Osteocyte (in vitro differentiated cells): ENCODE data around the gene POLR2L. TPM values are rescaled to one million over a fixed set of nuclear protein-coding genes. Genes with fewer than 3 reads are reported as not detected.
A peak's percentile ranks its signal among the peaks of the same experiment; 100 is the strongest.

Source experiments
- DNase-seq: peaks from one replicate; pipeline ENCODE4 v3.0.0; 2021; ENCODE audit warnings: mixed read lengths; ENCODE audit not compliant: unreplicated experiment; ENCODE audit errors: extremely low spot score
- H3K27ac Mint-ChIP-seq: one replicate; pipeline ENCODE4 v1.8.0; 2021; ENCODE audit warnings: mild to moderate bottlenecking, mixed read lengths; ENCODE audit not compliant: unreplicated experiment
- H3K27me3 Mint-ChIP-seq: one replicate; pipeline ENCODE4 v1.8.0; 2021; ENCODE audit warnings: mixed read lengths; ENCODE audit not compliant: unreplicated experiment
- H3K36me3 Mint-ChIP-seq: one replicate; pipeline ENCODE4 v1.8.0; 2021; ENCODE audit warnings: mixed read lengths; ENCODE audit not compliant: unreplicated experiment
- H3K4me1 Mint-ChIP-seq: one replicate; pipeline ENCODE4 v1.8.0; 2021; ENCODE audit warnings: mixed read lengths; ENCODE audit not compliant: unreplicated experiment
- H3K4me3 Mint-ChIP-seq: one replicate; pipeline ENCODE4 v1.8.0; 2021; ENCODE audit warnings: mild to moderate bottlenecking, moderate library complexity, mixed read lengths; ENCODE audit not compliant: unreplicated experiment
- H3K9me3 Mint-ChIP-seq: one replicate; pipeline ENCODE4 v1.8.0; 2021; ENCODE audit warnings: mixed read lengths; ENCODE audit not compliant: unreplicated experiment
- CTCF ChIP-seq: fragments of 200-600 bp; sonication (generic); IDR thresholded peaks from 2 replicates; pipeline ENCODE4 v1.5.0; 2021; ENCODE audit warnings: antibody characterized with exemption, mild to moderate bottlenecking, moderate library complexity
- total RNA-seq: library from RNA; stranded (reverse); gene quantifications from 2 replicates; pipeline ENCODE4 v1.2.1, GENCODE V29; 2021

The POLR2L gene
- total RNA-seq, 1 donor from 2014 or later = 193 TPM

- peak overlapping the region; percentile 44 for H3K27ac Mint-ChIP-seq
- H3K27me3 Mint-ChIP-seq = no peaks in the 10 kb centered on the region
- no peaks in the 10 kb centered on the region for H3K9me3 Mint-ChIP-seq
- TF ChIP-seq CTCF = no peak
- peak; percentile 95 for DNase-seq
- peak overlapping the region; percentile 83 for H3K4me3 Mint-ChIP-seq
- peaks cover 25% of the 10 kb centered on the region for H3K4me1 Mint-ChIP-seq
- peaks cover 4% of the 10 kb centered on the region for H3K36me3 Mint-ChIP-seq
Observed at GRCh38 chr11:819129-819931, 23.0 kb downstream of the POLR2L start.

- H3K36me3 Mint-ChIP-seq = peaks cover 6% of the 10 kb centered on the region
- no peaks in the 10 kb centered on the region for H3K27me3 Mint-ChIP-seq
- no peak for DNase-seq
- peak within 1 kb of the TSS; percentile 83 for H3K4me3 Mint-ChIP-seq
- no peak for TF ChIP-seq CTCF
- H3K27ac Mint-ChIP-seq = peak within 1 kb of the TSS; percentile 44
- peaks cover 25% of the 10 kb centered on the region for H3K4me1 Mint-ChIP-seq
- H3K9me3 Mint-ChIP-seq = no peaks in the 10 kb centered on the region
Observed at GRCh38 chr11:818396-819128, 23.8 kb downstream of the POLR2L start, which contains the start of gene PNPLA2. PNPLA2 (plus strand) TSS chr11:818914; CDS start chr11:819719, 805 bp downstream.

GRCh38 chr11:816433-816779 is 25.9 kb downstream of the POLR2L start:
- no peaks in the 10 kb centered on the region for H3K9me3 Mint-ChIP-seq
- no peak overlapping the region for H3K4me3 Mint-ChIP-seq
- no peaks in the 10 kb centered on the region for H3K27me3 Mint-ChIP-seq
- peaks cover 21% of the 10 kb centered on the region for H3K4me1 Mint-ChIP-seq
- no peak for TF ChIP-seq CTCF
- H3K27ac Mint-ChIP-seq = no peak overlapping the region
- H3K36me3 Mint-ChIP-seq = peaks cover 7% of the 10 kb centered on the region
- DNase-seq = no peak

- H3K9me3 Mint-ChIP-seq = no peaks in the 10 kb centered on the region
- no peak overlapping the region for H3K4me3 Mint-ChIP-seq
- H3K4me1 Mint-ChIP-seq = peaks cover 21% of the 10 kb centered on the region
- no peak for DNase-seq
- peaks cover 10% of the 10 kb centered on the region for H3K36me3 Mint-ChIP-seq
- TF ChIP-seq CTCF = no peak
- no peak overlapping the region for H3K27ac Mint-ChIP-seq
- H3K27me3 Mint-ChIP-seq = no peaks in the 10 kb centered on the region
Observed at GRCh38 chr11:815675-816432, 26.5 kb downstream of the POLR2L start.
